ENCODE results near the gene HIBCH. TPM values are rescaled to one million over a fixed set of nuclear protein-coding genes. Genes with fewer than 3 reads are reported as not detected.
A peak's percentile ranks its signal among the peaks of the same experiment; 100 is the strongest.

HIBCH gene, protein sequence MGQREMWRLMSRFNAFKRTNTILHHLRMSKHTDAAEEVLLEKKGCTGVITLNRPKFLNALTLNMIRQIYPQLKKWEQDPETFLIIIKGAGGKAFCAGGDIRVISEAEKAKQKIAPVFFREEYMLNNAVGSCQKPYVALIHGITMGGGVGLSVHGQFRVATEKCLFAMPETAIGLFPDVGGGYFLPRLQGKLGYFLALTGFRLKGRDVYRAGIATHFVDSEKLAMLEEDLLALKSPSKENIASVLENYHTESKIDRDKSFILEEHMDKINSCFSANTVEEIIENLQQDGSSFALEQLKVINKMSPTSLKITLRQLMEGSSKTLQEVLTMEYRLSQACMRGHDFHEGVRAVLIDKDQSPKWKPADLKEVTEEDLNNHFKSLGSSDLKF
- total RNA-seq = 14.5 and 15.6 TPM in 2 replicates

DNA sequence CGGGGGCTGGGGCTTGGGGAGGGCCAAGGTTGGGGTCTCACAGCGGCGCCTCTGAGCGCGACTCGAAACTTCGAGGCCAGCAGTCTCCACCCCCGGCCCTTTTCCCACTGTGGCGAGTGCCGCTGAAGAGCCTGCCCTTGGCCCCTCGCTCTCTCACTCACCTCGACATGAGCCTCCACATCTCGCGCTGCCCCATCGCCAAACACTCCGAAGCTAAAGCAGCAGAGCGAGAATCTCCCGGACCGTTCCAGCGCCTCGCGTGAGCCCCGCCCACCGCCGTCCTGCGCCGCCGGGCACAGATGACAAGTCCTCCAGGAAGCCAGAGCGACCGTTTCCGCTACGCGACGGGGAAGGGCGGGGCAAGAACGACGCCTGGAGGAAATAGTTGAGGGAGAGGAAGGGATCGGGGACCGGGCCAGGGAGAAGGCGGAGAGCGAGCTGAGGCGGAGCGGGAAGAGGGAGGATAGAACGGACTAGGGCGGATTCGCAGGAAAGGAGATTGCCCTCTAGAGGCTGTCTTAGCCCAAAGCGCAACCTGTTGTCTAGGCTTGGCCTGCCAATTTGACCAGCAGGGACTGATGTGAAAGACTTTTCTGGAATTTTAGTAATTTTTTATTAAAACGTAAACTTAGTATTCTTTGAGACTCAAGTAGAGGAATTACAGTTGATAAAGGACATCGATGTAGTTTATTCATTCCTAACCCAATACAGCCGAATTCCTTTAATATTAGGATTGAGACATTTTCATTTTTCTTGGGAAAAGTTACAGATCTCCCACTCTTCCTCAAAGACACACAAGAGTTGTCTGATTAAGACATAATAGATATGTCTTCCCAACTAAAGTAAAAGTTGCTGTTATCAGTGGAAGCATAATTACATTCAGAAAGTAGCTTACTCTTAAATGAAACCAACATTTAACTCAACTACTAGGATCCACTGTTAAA lies at the start of gene HIBCH:
HIBCH (minus strand) TSS at position 272 of the 944 bp plus-strand sequence; CDS start at position 196, 76 bp downstream.
- TF ChIP-seq, protein P1, sequence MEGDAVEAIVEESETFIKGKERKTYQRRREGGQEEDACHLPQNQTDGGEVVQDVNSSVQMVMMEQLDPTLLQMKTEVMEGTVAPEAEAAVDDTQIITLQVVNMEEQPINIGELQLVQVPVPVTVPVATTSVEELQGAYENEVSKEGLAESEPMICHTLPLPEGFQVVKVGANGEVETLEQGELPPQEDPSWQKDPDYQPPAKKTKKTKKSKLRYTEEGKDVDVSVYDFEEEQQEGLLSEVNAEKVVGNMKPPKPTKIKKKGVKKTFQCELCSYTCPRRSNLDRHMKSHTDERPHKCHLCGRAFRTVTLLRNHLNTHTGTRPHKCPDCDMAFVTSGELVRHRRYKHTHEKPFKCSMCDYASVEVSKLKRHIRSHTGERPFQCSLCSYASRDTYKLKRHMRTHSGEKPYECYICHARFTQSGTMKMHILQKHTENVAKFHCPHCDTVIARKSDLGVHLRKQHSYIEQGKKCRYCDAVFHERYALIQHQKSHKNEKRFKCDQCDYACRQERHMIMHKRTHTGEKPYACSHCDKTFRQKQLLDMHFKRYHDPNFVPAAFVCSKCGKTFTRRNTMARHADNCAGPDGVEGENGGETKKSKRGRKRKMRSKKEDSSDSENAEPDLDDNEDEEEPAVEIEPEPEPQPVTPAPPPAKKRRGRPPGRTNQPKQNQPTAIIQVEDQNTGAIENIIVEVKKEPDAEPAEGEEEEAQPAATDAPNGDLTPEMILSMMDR (IDR thresholded peaks at IDR 0.05; ENCODE audit: extremely low read depth, low read depth, low read length) = peak; percentile 93
- no peaks in the 10 kb centered on the region for H4K20me1 ChIP-seq (ENCODE audit: insufficient read depth, low read length)
- peaks cover 2% of the 10 kb centered on the region for H3K27me3 ChIP-seq (ENCODE audit: insufficient read depth, low read length)
- peak; percentile 95 for DNase-seq (ENCODE audit: insufficient read length, low spot score, missing footprints)
- peak within 1 kb of the TSS; percentile 99 for H3K4me2 ChIP-seq (ENCODE audit: insufficient read depth, low read length)
- H3K27ac ChIP-seq (ENCODE audit: low read depth, low read length) = peak within 1 kb of the TSS; percentile 59
- H2AFZ ChIP-seq (ENCODE audit: low read length) = peak within 1 kb of the TSS; percentile 91
- H3K4me3 ChIP-seq (ENCODE audit: insufficient read depth, low read length) = peak within 1 kb of the TSS; percentile 89
- H3K79me2 ChIP-seq (ENCODE audit: insufficient read depth, low read length) = peaks cover 26% of the 10 kb centered on the region
- H3K36me3 ChIP-seq (ENCODE audit: insufficient read depth, low read length) = no peaks in the 10 kb centered on the region
- H3K9me3 ChIP-seq (ENCODE audit: low read depth, low read length) = no peaks in the 10 kb centered on the region
- H3K4me1 ChIP-seq (ENCODE audit: insufficient read depth, low read length) = peaks cover 22% of the 10 kb centered on the region

DNA sequence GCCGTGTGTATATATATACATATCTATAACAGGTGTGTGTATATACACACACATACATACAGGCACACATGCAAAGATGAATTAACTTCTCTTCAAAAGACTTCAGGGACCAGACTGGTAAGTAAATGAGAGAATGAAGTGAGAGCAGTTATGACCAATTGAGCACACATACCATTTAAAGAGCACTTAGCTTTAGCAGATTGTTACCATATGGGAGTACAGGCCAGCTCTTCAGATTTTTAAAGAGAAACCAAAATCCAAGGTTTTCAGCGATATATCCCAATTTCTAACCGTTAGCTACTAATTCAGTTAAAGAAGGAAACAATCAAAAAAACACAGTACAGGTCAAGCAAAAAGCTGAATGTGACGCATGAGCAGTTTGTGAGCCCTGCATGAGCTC lies 47.5 kb upstream of the HIBCH start:
- TF ChIP-seq, protein P1 (IDR thresholded peaks at IDR 0.05; ENCODE audit: extremely low read depth, low read depth, low read length) = no peak
- H4K20me1 ChIP-seq (ENCODE audit: insufficient read depth, low read length) = no peaks in the 10 kb centered on the region
- no peaks in the 10 kb centered on the region for H3K79me2 ChIP-seq (ENCODE audit: insufficient read depth, low read length)
- no peaks in the 10 kb centered on the region for H3K9me3 ChIP-seq (ENCODE audit: low read depth, low read length)
- H2AFZ ChIP-seq (ENCODE audit: low read length) = no peak overlapping the region
- no peaks in the 10 kb centered on the region for H3K27me3 ChIP-seq (ENCODE audit: insufficient read depth, low read length)
- H3K4me2 ChIP-seq (ENCODE audit: insufficient read depth, low read length) = no peak overlapping the region
- no peaks in the 10 kb centered on the region for H3K4me1 ChIP-seq (ENCODE audit: insufficient read depth, low read length)
- H3K4me3 ChIP-seq (ENCODE audit: insufficient read depth, low read length) = no peak overlapping the region
- H3K36me3 ChIP-seq (ENCODE audit: insufficient read depth, low read length) = peaks cover 27% of the 10 kb centered on the region
- no peak for DNase-seq (ENCODE audit: insufficient read length, low spot score, missing footprints)
- H3K27ac ChIP-seq (ENCODE audit: low read depth, low read length) = no peak overlapping the region

DNA sequence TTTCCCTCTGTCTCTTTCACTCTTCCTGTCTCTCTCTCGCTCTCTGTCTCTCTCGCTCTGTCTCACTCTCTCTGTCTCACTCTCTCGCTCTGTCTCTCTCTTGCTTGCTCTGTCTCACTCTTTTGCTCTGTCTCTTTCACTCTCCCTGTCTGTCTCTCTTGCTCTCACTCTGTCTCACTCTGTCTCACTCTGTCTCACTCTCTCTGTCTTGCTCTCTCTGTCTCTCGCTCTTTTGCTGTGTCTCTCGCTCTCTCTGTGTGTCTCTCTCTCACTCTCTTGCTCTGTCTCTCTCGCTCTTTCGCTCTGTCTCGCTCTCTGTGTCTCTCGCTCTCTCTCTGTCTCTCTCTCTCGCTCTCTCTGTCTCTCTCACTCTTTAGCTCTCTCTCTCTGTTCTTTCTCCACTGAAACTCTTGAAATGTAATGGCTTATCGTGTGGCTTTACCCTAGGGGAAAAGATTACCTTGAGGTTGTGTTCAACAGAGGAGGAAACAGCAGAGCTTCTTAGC lies 46.7 kb upstream of the HIBCH start:
- H3K36me3 ChIP-seq (ENCODE audit: insufficient read depth, low read length) = peaks cover 27% of the 10 kb centered on the region
- TF ChIP-seq, protein P1 (IDR thresholded peaks at IDR 0.05; ENCODE audit: extremely low read depth, low read depth, low read length) = no peak
- no peak for DNase-seq (ENCODE audit: insufficient read length, low spot score, missing footprints)

More for the DNA sequence above, 46.7 kb upstream of the HIBCH start:
- Histone ChIP-seq H3K9me3 (ENCODE audit: low read depth, low read length) (no peaks in the 10 kb centered on the region), H3K4me3 (ENCODE audit: insufficient read depth, low read length) (no peak overlapping the region), H2AFZ (ENCODE audit: low read length) (no peak overlapping the region), H3K79me2 (ENCODE audit: insufficient read depth, low read length) (no peaks in the 10 kb centered on the region), H3K4me2 (ENCODE audit: insufficient read depth, low read length) (no peak overlapping the region), H3K27ac (ENCODE audit: low read depth, low read length) (no peak overlapping the region), H3K4me1 (ENCODE audit: insufficient read depth, low read length) (no peaks in the 10 kb centered on the region), H3K27me3 (ENCODE audit: insufficient read depth, low read length) (no peaks in the 10 kb centered on the region), H4K20me1 (ENCODE audit: insufficient read depth, low read length) (no peaks in the 10 kb centered on the region)

All from osteoblast (primary cell).